Keratinocyte (primary cell): ENCODE measurements around the gene CDA. TPM values are rescaled to one million over a fixed set of nuclear protein-coding genes. Genes with fewer than 3 reads are reported as not detected.

Experiments
- DNase-seq: peaks from one replicate; pipeline ENCODE4 v3.0.0-alpha.2; 2011; ENCODE audit warnings: low read depth, missing footprints, low spot score
- FAIRE-seq: peaks from 2 replicates; lab custom pipeline; 2011; peaks lifted over from hg19 to GRCh38; lab: Jason Lieb, UNC
- H2AFZ ChIP-seq: 2 replicates; pipeline ENCODE4 v1.6.0; 2012; ENCODE audit warnings: low read length, control low read depth, inconsistent platforms; ENCODE audit not compliant: control insufficient read depth
- H3K27ac ChIP-seq: 2 replicates; pipeline ENCODE4 v1.5.1; 2011; ENCODE audit warnings: low read length; ENCODE audit not compliant: control insufficient read depth, insufficient read depth
- H3K27me3 ChIP-seq: 3 replicates; pipeline ENCODE4 v1.6.0; 2011; ENCODE audit warnings: low read length; ENCODE audit not compliant: control insufficient read depth, insufficient read depth; ENCODE audit errors: extremely low read depth
- H3K36me3 ChIP-seq, 2 experiments: 2 replicates in 1 of 2; 3 replicates in 1 of 2; pipeline ENCODE4 v1.5.1; 2011; ENCODE audit warnings: low read length in 2 of 2, mild to moderate bottlenecking in 1 of 2; ENCODE audit not compliant: control insufficient read depth in 2 of 2, insufficient read depth in 2 of 2; ENCODE audit errors: extremely low read depth in 1 of 2
- H3K4me1 ChIP-seq: 3 replicates; pipeline ENCODE4 v1.5.1; 2011; ENCODE audit warnings: low read length; ENCODE audit not compliant: control insufficient read depth, insufficient read depth; ENCODE audit errors: extremely low read depth
- H3K4me2 ChIP-seq: 3 replicates; pipeline ENCODE4 v1.6.0; 2011; ENCODE audit warnings: low read depth, low read length; ENCODE audit not compliant: control insufficient read depth, insufficient read depth; ENCODE audit errors: extremely low read depth
- H3K4me3 ChIP-seq, 3 experiments: fragments of 200-600 bp in 1 of 3; sonication (generic) in 1 of 3; 2 replicates in 2 of 3; 3 replicates in 1 of 3; pipeline ENCODE4 v1.5.1; 2011 to 2016; ENCODE audit warnings: low read length in 3 of 3, mild to moderate bottlenecking in 3 of 3, control low read depth in 2 of 3, inconsistent platforms in 1 of 3, low read depth in 1 of 3, mixed read lengths in 1 of 3, mixed run types in 1 of 3, moderate library complexity in 1 of 3; ENCODE audit not compliant: control insufficient read depth in 2 of 3, insufficient read depth in 2 of 3; ENCODE audit errors: extremely low read depth in 1 of 3
- H3K79me2 ChIP-seq: 2 replicates; pipeline ENCODE4 v1.6.0; 2012; ENCODE audit warnings: low read length; ENCODE audit not compliant: control insufficient read depth, insufficient read depth
- H3K9ac ChIP-seq: 3 replicates; pipeline ENCODE4 v1.6.0; 2011; ENCODE audit warnings: low read length; ENCODE audit not compliant: control insufficient read depth, insufficient read depth; ENCODE audit errors: extremely low read depth
- H3K9me1 ChIP-seq: 3 replicates; pipeline ENCODE4 v1.6.0; 2011; ENCODE audit warnings: low read length; ENCODE audit not compliant: control insufficient read depth, insufficient read depth; ENCODE audit errors: extremely low read depth
- H3K9me3 ChIP-seq: 2 replicates; pipeline ENCODE4 v1.5.1; 2012; ENCODE audit warnings: low read depth, low read length; ENCODE audit not compliant: control insufficient read depth
- H4K20me1 ChIP-seq: 3 replicates; pipeline ENCODE4 v1.6.0; 2011; ENCODE audit warnings: low read length; ENCODE audit not compliant: control insufficient read depth, insufficient read depth; ENCODE audit errors: extremely low read depth
- EZH2 ChIP-seq: IDR thresholded peaks from one replicate; pipeline ENCODE4 v1.6.1; 2012; ENCODE audit warnings: inconsistent platforms, mild to moderate bottlenecking, low read length, moderate library complexity
- dilution Hi-C: fragments of 300-500 bp; cut with MboI; formaldehyde crosslinking; loops from one replicate; pipeline ENCODE4 v1.7.0; 2020; ENCODE audit warnings: low sequenced_read_pairs; ENCODE audit not compliant: extremely low pct_ligation_motif_present
- polyA plus RNA-seq, 5 experiments: library from polyadenylated mRNA; depleted of rRNA in 3 of 5; stranded (reverse) in 3 of 5; stranded (forward) in 1 of 5; unstranded in 1 of 5; fragments of >200 nt; gene quantifications; 1 replicate in 1 of 5; 2 replicates in 3 of 5; 3 replicates in 1 of 5; pipeline versions ENCODE4 v1.2.1 to v1.2.3, GENCODE V29; 2011 to 2012; ENCODE audit warnings: missing spikeins in 2 of 5, low read depth in 1 of 5, low replicate concordance in 1 of 5
- TF ChIP-seq, protein P1 (sequence below), 3 experiments: IDR thresholded peaks in 1 of 3; conservative IDR thresholded peaks in 1 of 3; optimal IDR thresholded peaks in 1 of 3; 2 replicates in 2 of 3; 3 replicates in 1 of 3; pipeline versions ENCODE3 to v1.5.1; 2011; ENCODE audit warnings: low read length in 3 of 3, mild to moderate bottlenecking in 3 of 3, moderate library complexity in 2 of 3, control low read depth in 1 of 3, inconsistent platforms in 1 of 3; ENCODE audit not compliant: insufficient read depth in 2 of 3; ENCODE audit errors: extremely low read depth in 1 of 3

The CDA gene
- polyA plus RNA-seq, 1 donor (not counting 4 experiments of a cell fraction or from before 2014, with no cell fraction given), result 44.9 TPM

DNA sequence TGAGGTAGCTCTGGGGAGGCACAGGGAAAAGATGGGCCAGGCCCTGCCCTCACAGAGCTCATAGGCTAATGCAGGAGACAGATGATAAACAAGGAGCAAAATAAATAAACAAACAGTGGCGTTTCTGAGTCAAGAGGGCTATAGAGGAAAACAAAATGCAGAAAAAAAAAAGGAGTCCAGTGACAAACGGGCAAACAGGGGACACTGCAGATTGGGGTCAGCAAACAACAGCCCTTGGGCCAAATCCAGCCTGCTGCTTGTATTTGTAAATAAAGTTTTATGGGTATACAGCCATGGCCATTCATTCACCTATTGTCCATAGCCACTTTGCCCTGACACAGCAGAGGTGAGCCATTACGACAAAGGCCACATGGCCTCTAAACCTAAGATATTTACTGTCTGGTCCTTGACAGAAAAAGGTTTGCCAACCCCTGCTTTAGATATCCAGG, 25.3 kb downstream of the CDA start:
- dilution Hi-C loops, result no loop called here
- H3K4me1 ChIP-seq, result peaks cover 19% of the 10 kb centered on the region
- H3K36me3 ChIP-seq, result peaks cover 0 to 9% of the 10 kb centered on the region in 2 experiments
- H3K9me1 ChIP-seq, result no peaks in the 10 kb centered on the region
- H3K27ac ChIP-seq, result peak overlapping the region; percentile 98
- no peaks in the 10 kb centered on the region for H3K79me2 ChIP-seq
- TF ChIP-seq, protein P1, sequence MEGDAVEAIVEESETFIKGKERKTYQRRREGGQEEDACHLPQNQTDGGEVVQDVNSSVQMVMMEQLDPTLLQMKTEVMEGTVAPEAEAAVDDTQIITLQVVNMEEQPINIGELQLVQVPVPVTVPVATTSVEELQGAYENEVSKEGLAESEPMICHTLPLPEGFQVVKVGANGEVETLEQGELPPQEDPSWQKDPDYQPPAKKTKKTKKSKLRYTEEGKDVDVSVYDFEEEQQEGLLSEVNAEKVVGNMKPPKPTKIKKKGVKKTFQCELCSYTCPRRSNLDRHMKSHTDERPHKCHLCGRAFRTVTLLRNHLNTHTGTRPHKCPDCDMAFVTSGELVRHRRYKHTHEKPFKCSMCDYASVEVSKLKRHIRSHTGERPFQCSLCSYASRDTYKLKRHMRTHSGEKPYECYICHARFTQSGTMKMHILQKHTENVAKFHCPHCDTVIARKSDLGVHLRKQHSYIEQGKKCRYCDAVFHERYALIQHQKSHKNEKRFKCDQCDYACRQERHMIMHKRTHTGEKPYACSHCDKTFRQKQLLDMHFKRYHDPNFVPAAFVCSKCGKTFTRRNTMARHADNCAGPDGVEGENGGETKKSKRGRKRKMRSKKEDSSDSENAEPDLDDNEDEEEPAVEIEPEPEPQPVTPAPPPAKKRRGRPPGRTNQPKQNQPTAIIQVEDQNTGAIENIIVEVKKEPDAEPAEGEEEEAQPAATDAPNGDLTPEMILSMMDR (optimal IDR thresholded peaks at IDR 0.05 in 1 of 3, IDR thresholded peaks at IDR 0.05 in 1 of 3, conservative IDR thresholded peaks at IDR 0.05 in 1 of 3; ENCODE audit: extremely low read depth in 1 of 3, insufficient read depth in 2 of 3, low read length in 3 of 3), result no peak
- TF ChIP-seq EZH2, result no peak
- no peak overlapping the region for H3K4me2 ChIP-seq
- H4K20me1 ChIP-seq, result no peaks in the 10 kb centered on the region
- no peak for FAIRE-seq
- H3K4me3 ChIP-seq, result no peak overlapping the region
- H3K9me3 ChIP-seq, result no peaks in the 10 kb centered on the region
- H2AFZ ChIP-seq, result no peak overlapping the region
- DNase-seq, result no peak
- no peak overlapping the region for H3K9ac ChIP-seq
- no peaks in the 10 kb centered on the region for H3K27me3 ChIP-seq

DNA sequence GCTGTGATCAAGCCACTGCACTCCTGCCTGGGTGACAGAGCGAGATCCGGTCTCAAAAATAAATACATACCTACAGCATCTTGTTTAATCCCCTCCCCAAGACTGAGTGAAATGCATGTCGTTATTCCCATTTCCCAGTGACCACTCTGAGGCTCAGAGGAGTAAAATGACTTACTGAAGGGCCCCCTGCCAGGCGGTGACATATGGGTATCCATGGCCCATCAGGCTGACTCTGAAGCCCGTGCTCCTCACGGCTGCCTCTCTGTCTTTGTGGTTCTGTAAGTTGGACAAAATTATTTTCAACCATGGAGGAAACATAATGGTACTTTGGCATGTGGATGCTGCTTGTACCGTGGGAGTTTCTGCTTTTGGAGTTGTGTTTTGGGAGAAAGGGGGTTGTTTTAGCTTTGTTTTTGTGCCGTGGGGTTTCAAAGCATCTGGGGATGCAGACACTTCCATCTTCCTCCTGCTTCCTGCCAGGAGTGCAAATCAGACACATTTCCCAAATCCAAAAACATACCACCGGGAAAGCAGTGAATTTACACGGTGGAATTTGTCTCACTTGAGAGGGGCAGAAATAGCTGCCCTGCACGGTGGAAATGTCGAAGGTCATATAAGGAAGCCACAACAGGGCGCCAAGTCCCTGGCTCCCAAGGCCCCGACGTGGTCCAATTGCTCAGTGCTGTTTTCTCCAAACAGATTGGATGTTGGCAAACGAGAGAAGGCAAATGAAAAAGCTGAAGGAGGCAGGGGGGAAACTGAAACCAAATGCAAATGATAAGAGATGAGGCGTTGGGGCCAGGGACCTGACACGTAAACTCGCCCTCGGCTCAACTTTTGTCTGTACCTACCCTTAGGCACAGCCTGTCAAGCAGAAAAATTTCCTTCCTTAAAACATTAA, 27.3 kb downstream of the CDA start:
- no peaks in the 10 kb centered on the region for H3K9me3 ChIP-seq
- peaks cover 19% of the 10 kb centered on the region for H3K4me1 ChIP-seq
- FAIRE-seq (no peak), DNase-seq (no peak)
- no peaks in the 10 kb centered on the region for H4K20me1 ChIP-seq
- no peak overlapping the region for H3K4me2 ChIP-seq
- H3K9ac ChIP-seq, result no peak overlapping the region
- dilution Hi-C loops, result no loop called here
- no peak overlapping the region for H2AFZ ChIP-seq
- H3K27ac ChIP-seq, result no peak overlapping the region
- H3K36me3 ChIP-seq, result peaks cover 0 to 8% of the 10 kb centered on the region in 2 experiments
- no peak overlapping the region for H3K4me3 ChIP-seq
- no peaks in the 10 kb centered on the region for H3K27me3 ChIP-seq
- no peaks in the 10 kb centered on the region for H3K79me2 ChIP-seq
- H3K9me1 ChIP-seq, result no peaks in the 10 kb centered on the region
- no peak for TF ChIP-seq EZH2
- TF ChIP-seq, protein P1 (optimal IDR thresholded peaks at IDR 0.05 in 1 of 3, IDR thresholded peaks at IDR 0.05 in 1 of 3, conservative IDR thresholded peaks at IDR 0.05 in 1 of 3; ENCODE audit: extremely low read depth in 1 of 3, insufficient read depth in 2 of 3, low read length in 3 of 3), result no peak
